ENCODE measurements around the gene SCAMP2. TPM values are rescaled to one million over a fixed set of nuclear protein-coding genes. Genes with fewer than 3 reads are reported as not detected.

SCAMP2 gene
- total RNA-seq, 2 experiments from 2014 or later: 56.1 to 56.9 TPM

DNA sequence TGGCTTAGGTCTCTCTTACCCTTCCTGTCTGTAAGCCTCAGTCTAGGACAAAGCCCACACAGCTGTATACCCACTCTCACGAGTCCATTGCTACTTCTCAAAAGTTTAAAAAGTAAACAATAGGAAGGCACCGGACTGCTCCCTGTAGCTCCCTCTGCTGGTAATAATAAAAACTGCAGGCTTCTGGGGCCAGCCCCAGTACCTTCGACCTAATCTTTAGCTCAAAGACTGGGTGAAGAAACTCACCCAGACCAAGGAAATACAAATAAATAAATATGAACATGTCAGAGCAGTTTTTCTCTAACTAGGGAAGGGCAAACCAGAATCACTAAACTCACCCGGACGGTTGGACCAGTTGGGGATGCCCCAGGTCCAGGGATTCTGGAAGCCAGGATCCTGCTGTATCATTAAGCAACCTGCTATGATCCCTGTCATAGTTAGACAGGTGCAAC is 28.5 kb upstream of the SCAMP2 start:
- peak overlapping the region in 1 of 2 donors; percentile 35 for H3K27ac ChIP-seq (ENCODE audit: low read depth in 1 of 2, low read length in 2 of 2)
- peak overlapping the region; percentile 69 for H3K4me3 Mint-ChIP-seq
- DNase-seq: peak; percentile 36 to 79 (median 58)

DNA sequence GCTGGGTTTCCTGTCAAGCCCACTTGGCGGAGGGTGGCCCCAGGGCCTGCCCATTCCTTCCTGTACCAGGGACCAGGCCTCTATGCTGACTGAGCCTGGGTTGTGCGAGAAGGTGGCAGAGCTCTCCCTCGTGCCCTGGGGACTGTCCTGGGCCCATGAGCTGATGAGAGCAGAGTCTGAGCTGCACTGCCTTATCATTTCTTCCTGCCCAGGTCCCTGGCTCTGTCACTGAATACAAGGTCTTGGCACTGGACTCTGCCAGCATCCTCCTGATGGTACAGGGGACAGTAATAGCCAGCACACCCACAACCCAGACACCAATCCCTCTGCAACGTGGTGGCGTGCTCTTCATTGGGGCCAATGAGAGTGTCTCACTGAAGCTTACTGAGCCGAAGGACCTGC is 24.1 kb upstream of the SCAMP2 start:
- DNase-seq: no peak
- Mint-ChIP-seq H3K27me3 (no peaks in the 10 kb centered on the region), H3K27ac (peak overlapping the region; percentile 27), H3K4me1 (ENCODE audit: low read depth) (peaks cover 33% of the 10 kb centered on the region), H3K36me3 (ENCODE audit: low read depth) (peaks cover 54% of the 10 kb centered on the region), H3K4me3 (no peak overlapping the region), H3K9me3 (no peaks in the 10 kb centered on the region)
- CTCF ChIA-PET: no interaction called here
- Histone ChIP-seq H3K27me3 (ENCODE audit: control insufficient read depth in 1 of 2, insufficient read depth in 2 of 2, low read length in 2 of 2) (no peaks in the 10 kb centered on the region), H3K36me3 (ENCODE audit: insufficient read depth, low read length) (peaks cover 65% of the 10 kb centered on the region), H3K27ac (ENCODE audit: low read depth in 1 of 2, low read length in 2 of 2) (no peak overlapping the region), H3K4me3 (ENCODE audit: low read length) (no peak overlapping the region), H3K9me3 (ENCODE audit: control insufficient read depth in 1 of 2, insufficient read depth in 1 of 2, low read length in 2 of 2) (no peaks in the 10 kb centered on the region), H3K4me1 (ENCODE audit: insufficient read depth, low read length) (peaks cover 54% of the 10 kb centered on the region)
- TF ChIP-seq, protein P1, sequence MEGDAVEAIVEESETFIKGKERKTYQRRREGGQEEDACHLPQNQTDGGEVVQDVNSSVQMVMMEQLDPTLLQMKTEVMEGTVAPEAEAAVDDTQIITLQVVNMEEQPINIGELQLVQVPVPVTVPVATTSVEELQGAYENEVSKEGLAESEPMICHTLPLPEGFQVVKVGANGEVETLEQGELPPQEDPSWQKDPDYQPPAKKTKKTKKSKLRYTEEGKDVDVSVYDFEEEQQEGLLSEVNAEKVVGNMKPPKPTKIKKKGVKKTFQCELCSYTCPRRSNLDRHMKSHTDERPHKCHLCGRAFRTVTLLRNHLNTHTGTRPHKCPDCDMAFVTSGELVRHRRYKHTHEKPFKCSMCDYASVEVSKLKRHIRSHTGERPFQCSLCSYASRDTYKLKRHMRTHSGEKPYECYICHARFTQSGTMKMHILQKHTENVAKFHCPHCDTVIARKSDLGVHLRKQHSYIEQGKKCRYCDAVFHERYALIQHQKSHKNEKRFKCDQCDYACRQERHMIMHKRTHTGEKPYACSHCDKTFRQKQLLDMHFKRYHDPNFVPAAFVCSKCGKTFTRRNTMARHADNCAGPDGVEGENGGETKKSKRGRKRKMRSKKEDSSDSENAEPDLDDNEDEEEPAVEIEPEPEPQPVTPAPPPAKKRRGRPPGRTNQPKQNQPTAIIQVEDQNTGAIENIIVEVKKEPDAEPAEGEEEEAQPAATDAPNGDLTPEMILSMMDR (IDR thresholded peaks at IDR 0.05): no peak
- no peak for ATAC-seq (ENCODE audit: poor library complexity)
- POLR2A ChIA-PET: interaction anchor here (0.9 to 1.9 kb wide), 2 partner anchors 9 to 54 kb away, joined by 3 to 10 read pairs; partner anchors contain the start of genes FAM219B and ULK3
- intact Hi-C loops (cut with DNase I, micrococcal nuclease): no loop called here

More for the DNA sequence above, 28.5 kb upstream of the SCAMP2 start:
- H3K27me3 ChIP-seq (ENCODE audit: control insufficient read depth in 1 of 2, insufficient read depth in 2 of 2, low read length in 2 of 2): no peaks in the 10 kb centered on the region
- no peak overlapping the region for H3K4me3 ChIP-seq (ENCODE audit: low read length)
- H3K4me1 Mint-ChIP-seq (ENCODE audit: low read depth): peaks cover 39% of the 10 kb centered on the region
- TF ChIP-seq, protein P1 (IDR thresholded peaks at IDR 0.05): peak; percentile 96
- peaks cover 40% of the 10 kb centered on the region for H3K4me1 ChIP-seq (ENCODE audit: insufficient read depth, low read length)
- CTCF ChIA-PET: interaction anchor here (0.6 to 2.0 kb wide), 35 partner anchors 8 to 287 kb away, joined by 3 to 12 read pairs (median 4); partner anchors contain the start of genes COX5A, MPI, SCAMP2 and ULK3
- H3K27me3 Mint-ChIP-seq: no peaks in the 10 kb centered on the region
- intact Hi-C loops (cut with DNase I, micrococcal nuclease): loop anchor here (1.0 to 5.0 kb wide), 4 partner anchors 51 to 131 kb away; no protein-coding TSS in a partner anchor
- H3K36me3 ChIP-seq (ENCODE audit: insufficient read depth, low read length): peaks cover 65% of the 10 kb centered on the region
- peak overlapping the region; percentile 72 for H3K27ac Mint-ChIP-seq
- H3K9me3 Mint-ChIP-seq: no peaks in the 10 kb centered on the region
- peaks cover 73% of the 10 kb centered on the region for H3K36me3 Mint-ChIP-seq (ENCODE audit: low read depth)
- no peaks in the 10 kb centered on the region for H3K9me3 ChIP-seq (ENCODE audit: control insufficient read depth in 1 of 2, insufficient read depth in 1 of 2, low read length in 2 of 2)
- peak; percentile 70 for ATAC-seq (ENCODE audit: poor library complexity)
- POLR2A ChIA-PET: interaction anchor here (0.6 to 2.0 kb wide), 24 partner anchors 8 to 267 kb away, joined by 3 to 13 read pairs (median 4); partner anchors contain the start of genes COX5A, MPI, PPCDC and RPP25

GRCh38 chr15:74896316-74896715 is 23.2 kb upstream of the SCAMP2 start:
- Histone ChIP-seq H3K36me3 (ENCODE audit: insufficient read depth, low read length) (peaks cover 64% of the 10 kb centered on the region), H3K27me3 (ENCODE audit: control insufficient read depth in 1 of 2, insufficient read depth in 2 of 2, low read length in 2 of 2) (no peaks in the 10 kb centered on the region), H3K4me3 (ENCODE audit: low read length) (no peak overlapping the region), H3K4me1 (ENCODE audit: insufficient read depth, low read length) (peaks cover 47% of the 10 kb centered on the region), H3K9me3 (ENCODE audit: control insufficient read depth in 1 of 2, insufficient read depth in 1 of 2, low read length in 2 of 2) (no peaks in the 10 kb centered on the region), H3K27ac (ENCODE audit: low read depth in 1 of 2, low read length in 2 of 2) (peak overlapping the region in 1 of 2 donors; percentile 30)
- ATAC-seq (ENCODE audit: poor library complexity) (no peak), DNase-seq (no peak)
- ChIA-PET POLR2A (interaction anchor here (1.0 to 1.1 kb wide), 2 partner anchors 12 to 558 kb away, joined by 3 to 4 read pairs; no protein-coding TSS in a partner anchor), CTCF (no interaction called here)
- TF ChIP-seq, protein P1 (IDR thresholded peaks at IDR 0.05): no peak
- Mint-ChIP-seq H3K27me3 (no peaks in the 10 kb centered on the region), H3K27ac (peak overlapping the region; percentile 70), H3K4me1 (ENCODE audit: low read depth) (peaks cover 25% of the 10 kb centered on the region), H3K4me3 (no peak overlapping the region), H3K36me3 (ENCODE audit: low read depth) (peaks cover 53% of the 10 kb centered on the region), H3K9me3 (no peaks in the 10 kb centered on the region)
- intact Hi-C loops (cut with DNase I, micrococcal nuclease): no loop called here
